GM12874 (cell line): Measurements from ENCODE around the gene TCEAL1.

Experiments used
- TF ChIP-seq, protein P1 (sequence below): IDR thresholded peaks from 2 replicates; pipeline ENCODE4 v1.5.1; 2011; ENCODE audit warnings: low read depth, mild to moderate bottlenecking, control low read depth, low read length, moderate library complexity; ENCODE audit not compliant: insufficient read depth

The TCEAL1 gene

DNA sequence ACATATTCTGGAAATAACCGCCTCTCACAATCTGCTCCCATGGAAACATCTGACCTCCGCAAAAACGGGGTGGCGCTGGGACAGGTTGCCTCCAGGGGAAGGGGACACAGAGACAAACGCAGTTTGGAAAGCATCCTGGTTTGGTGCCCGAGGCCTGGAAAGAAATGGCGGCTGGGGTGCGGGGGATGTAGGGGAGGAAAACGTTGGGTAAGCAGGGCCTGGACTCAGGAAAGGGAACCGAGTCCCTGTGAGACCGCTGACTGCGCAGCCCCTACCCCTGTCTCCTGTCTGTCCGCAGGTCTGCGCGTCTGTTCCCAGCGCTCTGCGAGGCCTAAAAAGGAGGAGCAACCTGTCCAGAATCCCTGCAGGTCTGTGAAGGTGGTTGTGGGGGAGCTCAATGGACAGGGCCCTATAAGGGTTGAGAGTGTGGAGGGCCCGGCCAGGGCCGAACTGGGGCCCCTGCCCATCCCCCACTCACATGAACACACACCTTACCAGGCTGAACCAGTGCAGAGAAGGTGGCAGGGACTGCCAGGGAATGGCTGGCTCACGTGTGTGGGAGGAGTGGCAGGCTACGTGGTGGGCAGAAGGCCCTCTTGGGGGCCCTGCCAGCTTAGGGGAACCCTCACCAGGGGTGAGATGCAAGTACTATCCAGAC, 20.3 kb upstream of the TCEAL1 start:
- TF ChIP-seq, protein P1, sequence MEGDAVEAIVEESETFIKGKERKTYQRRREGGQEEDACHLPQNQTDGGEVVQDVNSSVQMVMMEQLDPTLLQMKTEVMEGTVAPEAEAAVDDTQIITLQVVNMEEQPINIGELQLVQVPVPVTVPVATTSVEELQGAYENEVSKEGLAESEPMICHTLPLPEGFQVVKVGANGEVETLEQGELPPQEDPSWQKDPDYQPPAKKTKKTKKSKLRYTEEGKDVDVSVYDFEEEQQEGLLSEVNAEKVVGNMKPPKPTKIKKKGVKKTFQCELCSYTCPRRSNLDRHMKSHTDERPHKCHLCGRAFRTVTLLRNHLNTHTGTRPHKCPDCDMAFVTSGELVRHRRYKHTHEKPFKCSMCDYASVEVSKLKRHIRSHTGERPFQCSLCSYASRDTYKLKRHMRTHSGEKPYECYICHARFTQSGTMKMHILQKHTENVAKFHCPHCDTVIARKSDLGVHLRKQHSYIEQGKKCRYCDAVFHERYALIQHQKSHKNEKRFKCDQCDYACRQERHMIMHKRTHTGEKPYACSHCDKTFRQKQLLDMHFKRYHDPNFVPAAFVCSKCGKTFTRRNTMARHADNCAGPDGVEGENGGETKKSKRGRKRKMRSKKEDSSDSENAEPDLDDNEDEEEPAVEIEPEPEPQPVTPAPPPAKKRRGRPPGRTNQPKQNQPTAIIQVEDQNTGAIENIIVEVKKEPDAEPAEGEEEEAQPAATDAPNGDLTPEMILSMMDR, result no peak

- TF ChIP-seq, protein P1, result no peak
Measured at GRCh38 chrX:103610282-103610681, 18.5 kb upstream of the TCEAL1 start.

DNA sequence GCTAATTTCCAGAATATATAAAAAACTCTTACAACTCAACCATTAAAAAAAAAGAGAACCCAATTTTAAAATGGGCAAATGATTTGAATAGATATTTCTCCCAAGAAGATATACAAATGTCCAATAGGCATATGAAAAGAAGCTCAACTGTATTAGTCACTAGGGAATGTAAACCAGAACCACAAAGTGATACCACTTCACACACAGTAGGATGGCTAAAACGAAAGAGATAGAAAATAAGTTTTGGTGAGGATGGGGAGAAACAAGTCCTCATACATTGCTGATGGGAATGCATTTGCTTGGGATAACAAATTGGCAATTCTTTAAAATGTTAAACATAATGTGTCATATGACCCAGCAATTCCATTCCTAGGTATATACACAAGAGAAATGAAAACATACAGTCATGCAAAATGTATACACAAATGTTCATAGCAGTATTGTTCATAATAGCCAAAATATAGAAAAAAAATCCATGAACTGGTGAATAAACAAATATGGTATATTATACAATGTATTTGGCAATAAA, 15.3 kb upstream of the TCEAL1 start:
- TF ChIP-seq, protein P1, result no peak

DNA sequence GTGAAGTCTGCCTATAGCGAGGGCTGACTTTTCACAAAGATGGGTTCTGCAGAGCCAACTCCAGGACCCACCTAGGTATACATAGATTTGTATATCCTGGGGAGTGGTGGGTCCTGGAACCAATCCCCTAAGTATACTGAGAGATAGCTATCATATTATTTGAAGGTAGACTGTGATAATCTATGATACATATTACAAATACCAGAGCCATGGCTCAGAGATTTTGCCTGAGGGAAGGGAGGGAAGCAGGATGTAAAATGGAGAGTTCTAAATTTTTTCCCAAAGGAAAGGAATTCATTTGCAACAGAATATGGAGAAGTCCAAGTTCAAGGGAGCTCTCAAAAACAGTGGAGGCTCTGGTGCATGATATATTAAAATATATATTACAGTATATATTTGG, 13.8 kb upstream of the TCEAL1 start:
- TF ChIP-seq, protein P1, result no peak

- TF ChIP-seq, protein P1, result no peak
Measured at GRCh38 chrX:103615781-103616371, 12.9 kb upstream of the TCEAL1 start.

DNA sequence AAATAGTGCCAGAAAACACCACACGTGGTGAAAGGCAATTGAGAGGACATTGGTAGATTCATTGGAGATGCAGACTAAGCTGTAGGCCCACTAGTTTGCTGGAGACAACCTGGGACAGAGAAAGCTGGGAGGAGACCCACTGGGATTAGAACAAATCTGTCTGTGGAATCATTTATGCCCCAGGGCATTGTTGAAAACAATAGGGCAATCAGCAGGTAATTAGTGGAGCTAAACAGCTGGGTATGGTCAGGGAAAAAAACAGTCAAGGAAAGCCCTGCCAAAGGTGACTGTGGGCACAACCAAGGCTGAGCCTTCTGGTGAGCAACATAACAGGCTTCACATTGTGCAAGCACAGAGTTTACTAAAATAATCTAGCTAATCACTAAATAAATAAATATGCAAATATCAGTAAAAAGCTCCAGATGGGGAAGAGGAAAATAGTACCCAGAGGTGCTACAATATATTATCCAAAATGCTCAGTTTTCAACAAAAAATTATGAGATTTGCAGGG, 12.0 kb upstream of the TCEAL1 start:
- TF ChIP-seq, protein P1, result no peak

DNA sequence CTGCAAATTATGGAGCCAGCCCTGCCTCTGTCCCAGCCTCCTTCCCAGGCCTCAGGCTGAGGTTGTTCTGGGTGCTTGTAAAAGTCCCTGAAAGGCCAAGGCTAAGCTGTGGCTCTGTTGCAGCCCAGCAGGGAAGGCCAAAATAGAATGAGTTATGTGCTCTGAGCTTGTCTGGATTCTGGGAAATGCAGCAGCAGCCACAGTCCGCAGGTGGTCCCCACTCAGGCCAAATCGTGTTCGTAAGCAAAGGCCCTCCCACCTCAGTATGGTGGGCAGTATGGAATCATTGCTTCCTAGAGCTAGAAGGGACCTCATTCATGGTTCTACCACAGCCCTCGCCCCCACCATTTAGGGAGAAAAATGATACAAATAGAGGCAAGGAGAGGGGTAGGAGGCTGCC, 4.7 kb upstream of the TCEAL1 start:
- TF ChIP-seq, protein P1, result no peak
